Esophagus squamous epithelium (tissue), 5 donors: ENCODE results near the gene ITGB7. TPM values are rescaled to one million over a fixed set of nuclear protein-coding genes. Genes with fewer than 3 reads are reported as not detected.

Experiments
- DNase-seq: peaks from one replicate; lab custom pipeline; 2025; lab: John Stamatoyannopoulos, UW
- H3K27ac ChIP-seq, 4 donors: fragments of 200-600 bp; sonication (generic); one replicate each; pipeline ENCODE4 v1.5.1; 2016 to 2019; ENCODE audit warnings: mild to moderate bottlenecking in 1 of 4
- H3K27me3 ChIP-seq, 4 donors: fragments of 200-600 bp; sonication (generic); 1 replicate in 3 of 4; 2 replicates in 1 of 4; pipeline versions ENCODE4 v1.5.1 to v1.6.0; 2017 to 2021; ENCODE audit warnings: antibody characterized with exemption in 1 of 4
- H3K36me3 ChIP-seq, 3 donors: fragments of 200-600 bp; sonication (generic); one replicate each; pipeline ENCODE4 v1.5.1; 2016 to 2019
- H3K4me1 ChIP-seq, 3 donors: fragments of 200-600 bp; sonication (generic); one replicate each; pipeline ENCODE4 v1.5.1; 2017 to 2019
- H3K4me3 ChIP-seq, 4 donors: fragments of 200-600 bp; sonication (generic); 1 replicate in 3 of 4; 2 replicates in 1 of 4; pipeline ENCODE4 v1.5.1; 2016 to 2019; ENCODE audit warnings: mild to moderate bottlenecking in 2 of 4, moderate library complexity in 1 of 4
- H3K9me3 ChIP-seq, 3 donors: fragments of 200-600 bp; sonication (generic); one replicate each; pipeline ENCODE4 v1.5.1; 2016 to 2019
- CTCF ChIP-seq, 6 experiments: fragments of 450-650 bp in 4 of 6; fragments of 200-600 bp in 2 of 6; sonication (generic) in 2 of 6; IDR thresholded peaks; one replicate each; pipeline ENCODE4 v1.5.1; 2016 to 2019; ENCODE audit warnings: antibody characterized with exemption in 6 of 6, mild to moderate bottlenecking in 4 of 6, moderate library complexity in 4 of 6
- POLR2A ChIP-seq, 4 donors: fragments of 450-650 bp; IDR thresholded peaks; one replicate each; pipeline ENCODE4 v1.6.1; 2017; ENCODE audit warnings: antibody characterized with exemption in 4 of 4, mild to moderate bottlenecking in 4 of 4, moderate library complexity in 3 of 4
- WGBS, 2 donors: methylation state at CpG; one replicate each; pipeline ENCODE4 v1.1.5; 2018; 5-methylcytosine and 5-hydroxymethylcytosine counted together
- intact Hi-C: fragments of 100-400 bp; cut with DNase I; formaldehyde crosslinking; loops from one replicate; pipeline ENCODE4 v1.15.0; 2022
- total RNA-seq, 4 donors: library from RNA; depleted of rRNA; stranded (reverse); fragments of >200 nt; gene quantifications; one replicate each; pipeline ENCODE4 v1.1.0, GENCODE V29; 2016
- donor health status: DM: yes; HTN: yes; CAD: no.

The ITGB7 gene
- total RNA-seq, 4 donors from 2014 or later: 4.2 to 7.2 (median 5.9) TPM

- intact Hi-C loops: no loop called here
- Histone ChIP-seq H3K27me3 (no peaks in the 10 kb centered on the region), H3K27ac (peak overlapping the region in 3 of 4 donors; percentile 95 to 100 (median 98)), H3K36me3 (no peaks in the 10 kb centered on the region), H3K4me3 (no peak overlapping the region), H3K9me3 (no peaks in the 10 kb centered on the region), H3K4me1 (peaks cover 34 to 68% (median 41%) of the 10 kb centered on the region in 3 donors)
- DNase-seq: no peak
- 33 to 39% methylated on average over 3 of the region's 3 CpGs for WGBS, 2 donors
- TF ChIP-seq CTCF (IDR thresholded peaks at IDR 0.05) (no peak), POLR2A (IDR thresholded peaks at IDR 0.05) (no peak)
These were observed 28.1 kb upstream of the ITGB7 start for GRCh38 chr12:53235164-53235563.

GRCh38 chr12:53234271-53234914, 27.3 kb upstream of the ITGB7 start:
- TF ChIP-seq CTCF (IDR thresholded peaks at IDR 0.05): no peak
- no peak for TF ChIP-seq POLR2A (IDR thresholded peaks at IDR 0.05)
- Histone ChIP-seq H3K9me3 (no peaks in the 10 kb centered on the region), H3K27me3 (no peaks in the 10 kb centered on the region), H3K27ac (peak overlapping the region; percentile 95 to 100 (median 98)), H3K4me1 (peaks cover 34 to 75% (median 49%) of the 10 kb centered on the region in 3 donors), H3K4me3 (no peak overlapping the region), H3K36me3 (no peaks in the 10 kb centered on the region)
- DNase-seq: no peak
- 15 to 29% methylated on average over 4 to 9 of the region's 12 CpGs for WGBS, 2 donors
- intact Hi-C loops: no loop called here

GRCh38 chr12:53233671-53234121, 26.6 kb upstream of the ITGB7 start:
- Histone ChIP-seq H3K4me3 (peak overlapping the region in 2 of 4 donors; percentile 78 to 90), H3K9me3 (no peaks in the 10 kb centered on the region), H3K36me3 (peaks cover 0 to 5% (median 0%) of the 10 kb centered on the region in 3 donors), H3K27me3 (no peaks in the 10 kb centered on the region), H3K27ac (peak overlapping the region; percentile 95 to 100 (median 98)), H3K4me1 (peaks cover 36 to 82% (median 54%) of the 10 kb centered on the region in 3 donors)
- intact Hi-C loops: no loop called here
- no peak for TF ChIP-seq POLR2A (IDR thresholded peaks at IDR 0.05)
- TF ChIP-seq CTCF (IDR thresholded peaks at IDR 0.05): peak in 1 of 6 experiments; percentile 33
- DNase-seq: no peak
- WGBS, 2 donors: 17 to 36% methylated on average over 1 to 3 of the region's 7 CpGs

GRCh38 chr12:53232646-53233461, 25.8 kb upstream of the ITGB7 start:
- 25 to 27% methylated on average over 4 to 8 of the region's 11 CpGs for WGBS, 2 donors
- peak overlapping the region; percentile 76 to 90 (median 78) for H3K4me3 ChIP-seq

More at GRCh38 chr12:53232646-53233461, 25.8 kb upstream of the ITGB7 start:
- TF ChIP-seq CTCF (IDR thresholded peaks at IDR 0.05): no peak
- TF ChIP-seq POLR2A (IDR thresholded peaks at IDR 0.05): peak in 1 of 4 donors; percentile 54
- Histone ChIP-seq H3K36me3 (peaks cover 0 to 14% (median 2%) of the 10 kb centered on the region in 3 donors), H3K4me1 (peaks cover 44 to 91% (median 62%) of the 10 kb centered on the region in 3 donors), H3K27ac (peak overlapping the region; percentile 95 to 100 (median 98)), H3K27me3 (no peaks in the 10 kb centered on the region), H3K9me3 (no peaks in the 10 kb centered on the region)
- DNase-seq: no peak
- intact Hi-C loops: no loop called here
